ENCODE data around the gene SIGLEC5.
A peak's percentile ranks its signal among the peaks of the same experiment; 100 is the strongest.

Gene SIGLEC5

DNA sequence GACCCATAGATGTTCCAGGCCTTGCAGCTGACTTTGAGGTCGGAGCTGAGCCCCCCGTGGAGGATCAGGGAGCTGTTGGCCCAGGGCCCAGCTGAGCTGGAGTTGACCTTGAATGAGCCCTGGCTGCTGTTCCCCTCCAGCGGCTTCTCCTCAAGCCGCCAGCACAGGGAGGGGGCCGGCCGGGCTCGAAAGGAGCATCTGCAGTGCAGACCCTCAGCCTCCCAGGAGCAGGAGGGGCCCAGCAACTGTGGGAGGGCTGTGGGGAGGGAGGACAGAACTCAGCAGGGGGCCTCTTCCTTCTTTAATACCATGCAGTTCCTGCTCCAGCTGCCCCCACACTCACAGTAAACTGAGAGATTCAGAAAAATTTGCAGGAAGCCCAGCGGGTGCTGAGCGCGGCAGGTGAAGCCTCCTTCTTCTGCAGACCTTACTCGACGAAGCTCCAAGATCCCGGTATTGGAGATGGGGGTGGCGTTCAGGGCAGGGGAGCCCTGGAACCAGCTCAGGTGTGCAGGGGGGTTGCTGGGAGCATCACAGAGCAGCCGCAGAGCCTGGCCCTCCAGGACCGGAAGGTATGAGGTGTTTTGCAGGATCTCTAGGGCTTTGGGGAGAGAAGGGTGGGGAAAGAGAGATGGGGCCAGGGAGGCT lies 2.6 kb downstream of the SIGLEC5 start:
- DNase-seq, result no peak

DNA sequence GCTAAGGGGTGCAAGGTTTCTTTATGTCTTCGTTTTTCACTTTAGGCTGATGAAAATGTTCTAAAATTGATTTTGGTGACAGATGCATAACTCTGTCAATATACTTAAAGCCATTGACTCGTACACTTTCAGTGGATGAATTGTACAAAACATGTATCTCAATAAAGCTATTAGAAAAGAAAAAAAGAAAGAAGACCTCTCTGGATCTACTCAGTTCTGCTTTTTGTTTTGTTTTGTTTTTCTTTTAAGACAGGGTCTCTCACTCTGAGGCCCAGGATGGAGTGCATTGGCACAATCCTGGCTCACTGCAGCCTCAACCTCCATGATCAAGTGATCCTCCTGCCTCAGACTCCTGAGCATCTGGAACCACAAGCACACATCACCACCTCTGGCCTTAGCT lies 3.5 kb downstream of the SIGLEC5 start:
- no peak for DNase-seq

DNA sequence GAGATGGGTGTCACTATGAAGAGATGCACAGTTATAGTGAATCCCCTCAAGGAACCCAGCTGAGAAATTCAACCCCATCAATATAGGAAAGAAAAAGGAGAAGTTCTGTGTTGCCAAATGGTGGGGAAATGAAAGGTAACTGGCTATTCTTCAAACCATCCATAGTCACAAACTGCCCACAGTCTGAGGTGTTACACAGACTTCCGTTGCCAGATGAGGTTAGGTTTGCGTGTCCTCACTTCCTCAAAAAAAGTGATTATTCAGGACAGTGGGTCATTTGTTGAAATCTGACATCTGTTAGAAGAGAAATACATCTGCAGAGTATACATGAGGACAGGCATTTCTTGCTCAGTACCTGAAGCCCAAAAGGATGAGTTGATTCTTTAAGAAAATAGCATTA lies 9.0 kb downstream of the SIGLEC5 start:
- no peak for DNase-seq

DNA sequence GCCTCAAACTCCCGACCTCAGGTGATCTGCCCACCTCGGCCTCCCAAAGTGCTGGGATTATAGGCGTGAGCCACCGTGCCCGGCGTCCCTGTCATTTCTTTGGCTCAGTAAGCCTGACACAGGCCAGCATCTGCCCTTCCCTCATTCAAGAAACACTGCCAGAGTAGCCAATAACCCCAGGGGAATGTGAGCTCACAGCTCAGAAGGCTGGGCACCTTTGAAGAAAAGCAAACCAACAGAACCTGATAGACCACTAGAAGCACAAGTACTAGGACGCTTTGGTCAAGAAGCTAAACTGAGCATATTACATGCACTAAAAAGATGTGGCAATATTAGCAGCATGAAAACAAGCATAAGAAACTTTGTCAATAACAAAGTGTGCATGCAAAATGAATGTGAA lies 14.2 kb downstream of the SIGLEC5 start:
- no peak for DNase-seq

DNA sequence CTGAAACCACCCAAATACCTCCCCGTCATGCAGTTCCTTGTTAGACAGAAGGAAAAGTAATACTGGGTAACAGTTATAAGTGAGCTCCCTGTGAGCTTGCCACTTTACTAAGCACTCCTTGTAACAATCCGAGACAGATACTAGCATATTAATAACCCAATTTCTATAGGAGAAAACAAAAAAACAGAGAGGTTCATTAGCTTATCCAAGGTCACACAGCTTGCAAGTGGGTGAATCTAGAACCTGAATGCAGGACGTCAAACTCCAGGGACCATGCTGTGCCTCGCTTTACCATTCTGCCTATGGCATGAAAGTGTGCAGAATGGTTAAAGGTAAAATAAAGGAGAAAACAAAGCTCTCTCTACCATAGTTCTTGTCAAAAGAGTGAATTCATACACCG lies 15.4 kb downstream of the SIGLEC5 start:
- DNase-seq, result no peak

DNA sequence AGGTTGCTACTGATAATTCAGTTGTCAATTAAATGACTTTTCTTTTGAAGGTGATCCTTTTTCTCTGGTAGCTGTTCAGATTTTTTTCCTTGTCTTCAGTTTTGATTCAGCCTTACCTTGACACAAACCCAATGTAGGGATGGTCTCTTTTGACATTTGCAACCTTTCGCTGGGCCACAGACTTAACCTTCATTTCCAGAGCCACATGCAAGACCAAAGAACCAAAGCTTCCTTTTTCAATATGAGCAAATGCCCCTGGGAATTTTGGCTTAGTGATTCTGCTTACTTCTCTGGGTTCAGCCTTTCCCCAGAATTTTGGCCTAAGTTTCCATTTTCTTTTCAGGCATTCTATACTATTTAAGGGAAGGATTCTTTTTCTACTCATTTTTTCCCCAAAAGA lies 19.6 kb downstream of the SIGLEC5 start:
- no peak for DNase-seq

DNA sequence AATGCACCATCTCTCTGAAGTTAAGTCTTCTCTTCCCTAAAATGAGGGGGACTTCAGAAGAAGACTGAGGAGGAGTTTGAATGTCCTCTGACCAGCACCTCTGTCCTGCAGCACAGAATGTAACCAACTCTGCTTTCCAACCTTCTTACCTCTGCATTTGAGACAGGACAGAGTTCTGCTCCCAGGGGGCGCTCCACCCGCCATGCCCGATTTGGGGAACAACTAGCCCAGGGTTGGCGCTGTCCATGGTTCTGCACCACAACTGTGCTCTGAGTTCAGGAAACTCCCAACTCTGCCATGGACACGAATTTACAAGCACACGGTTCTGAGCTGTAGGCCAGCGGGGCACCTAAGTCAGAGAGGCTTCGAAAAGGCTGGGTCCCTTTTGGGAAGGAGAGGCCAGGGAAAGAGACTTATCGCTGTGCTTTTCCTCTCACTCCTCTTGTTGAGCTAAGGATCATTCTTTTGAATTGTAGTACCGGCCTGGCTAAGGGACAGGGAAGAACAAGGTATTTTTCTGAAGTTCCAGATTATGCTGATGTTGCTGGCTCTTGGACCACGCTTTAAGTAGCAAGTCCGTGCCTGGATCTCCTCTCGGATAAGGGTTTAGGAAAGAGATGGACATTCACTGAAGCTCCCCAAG lies 22.2 kb downstream of the SIGLEC5 start:
- DNase-seq, result peak; percentile 67

DNA sequence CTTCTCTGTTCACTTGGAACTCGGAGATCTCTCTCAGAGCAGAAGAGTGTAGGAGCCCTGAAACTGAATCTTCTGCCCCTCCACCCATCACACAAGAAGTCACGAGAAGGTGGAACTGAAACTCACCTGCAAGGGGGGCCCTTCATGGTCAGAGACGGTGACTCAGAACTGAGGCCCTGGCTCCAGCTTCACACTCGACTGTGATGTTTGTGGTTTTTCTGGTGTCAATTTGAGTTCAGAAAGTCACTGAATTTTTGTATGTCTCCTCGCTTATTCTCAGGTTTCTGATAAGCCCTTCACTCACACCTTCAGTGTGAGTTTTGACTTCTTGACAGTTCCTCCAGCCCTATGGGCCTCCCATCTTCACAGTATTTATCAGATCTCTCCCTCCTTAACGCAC lies 23.1 kb downstream of the SIGLEC5 start:
- no peak for DNase-seq

DNA sequence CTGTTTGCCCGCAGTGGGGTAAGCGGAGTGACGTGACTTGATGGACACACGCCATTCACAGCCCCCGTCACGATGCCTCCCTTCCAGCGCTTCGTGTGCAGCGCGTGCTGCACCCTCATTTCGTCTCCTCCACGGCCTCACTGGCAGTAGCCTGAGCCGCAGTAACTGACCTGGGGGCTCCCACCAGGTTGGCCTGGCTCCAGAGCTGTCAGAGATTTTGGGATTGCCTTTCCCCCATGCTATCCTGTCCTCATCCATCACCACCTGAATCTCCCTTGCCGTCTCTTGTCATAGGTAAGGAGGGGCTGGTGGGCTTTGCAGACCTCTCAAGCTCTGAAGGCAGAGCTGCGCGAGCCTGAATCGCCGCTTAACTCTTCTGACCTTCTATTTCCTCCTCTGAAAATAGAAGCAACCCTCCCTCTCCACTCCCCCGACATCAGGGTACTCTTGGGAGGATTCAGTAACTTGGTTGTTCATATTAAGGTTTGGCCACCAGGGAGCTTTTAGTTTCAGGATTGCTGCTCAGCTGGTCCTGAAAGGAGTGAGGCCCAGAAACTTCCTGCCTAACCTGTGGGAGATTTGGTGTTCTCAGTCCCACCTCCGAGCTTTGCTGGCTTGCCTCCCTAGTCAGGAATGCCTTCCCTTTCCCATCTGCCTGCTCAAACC lies 27.9 kb downstream of the SIGLEC5 start:
- no peak for DNase-seq

DNA sequence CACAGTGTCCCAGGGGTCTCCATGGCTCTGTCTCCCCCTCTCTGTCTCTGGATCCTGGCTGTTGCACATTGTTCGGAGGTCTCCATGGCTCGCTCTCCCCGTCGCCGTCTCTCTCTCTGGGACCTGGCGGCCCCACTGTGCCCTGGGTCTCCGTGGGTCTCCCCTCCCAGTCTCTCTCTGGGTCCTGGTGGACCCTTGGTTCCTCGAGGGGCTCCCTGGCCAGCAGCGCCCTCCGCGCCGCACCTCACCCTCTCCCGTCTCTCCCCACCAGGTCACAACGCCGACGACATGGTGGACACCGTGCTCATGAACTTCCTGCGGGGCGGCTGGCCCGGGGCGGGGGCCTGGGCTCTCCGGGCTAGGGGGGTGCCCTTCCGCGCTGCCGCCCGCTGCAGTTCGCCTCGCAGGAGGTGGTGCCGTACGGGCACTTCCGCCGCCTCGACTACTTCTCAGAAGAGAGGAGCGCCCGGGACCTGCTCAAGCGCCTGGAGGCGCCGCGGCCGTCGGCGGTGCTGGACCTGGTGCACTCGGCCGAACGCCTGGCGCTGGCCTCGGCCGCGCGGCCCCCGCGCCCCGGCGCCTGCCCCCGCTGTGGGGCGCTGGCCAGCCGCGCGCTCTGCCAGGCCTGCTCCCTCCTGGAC lies 29.1 kb downstream of the SIGLEC5 start:
- no peak for DNase-seq

DNA sequence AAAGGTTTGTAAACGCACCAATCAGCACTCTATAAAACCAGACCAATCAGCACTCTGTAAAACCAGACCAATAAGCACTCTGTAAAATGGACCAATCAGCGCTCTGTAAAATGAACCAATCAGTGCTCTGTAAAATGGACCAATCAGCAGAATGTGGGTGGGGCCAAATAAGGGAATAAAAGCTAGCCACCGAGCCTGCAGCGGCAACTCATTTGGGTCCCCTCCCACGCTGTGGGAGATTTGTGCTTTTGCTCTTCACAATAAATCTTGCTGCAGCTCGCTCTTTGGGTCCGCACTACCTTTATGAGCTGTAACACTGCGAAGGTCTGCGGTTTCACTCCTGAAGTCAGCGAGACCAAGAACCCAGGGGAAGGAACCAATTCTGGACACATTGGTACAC lies 31.1 kb downstream of the SIGLEC5 start:
- DNase-seq, result no peak

DNA sequence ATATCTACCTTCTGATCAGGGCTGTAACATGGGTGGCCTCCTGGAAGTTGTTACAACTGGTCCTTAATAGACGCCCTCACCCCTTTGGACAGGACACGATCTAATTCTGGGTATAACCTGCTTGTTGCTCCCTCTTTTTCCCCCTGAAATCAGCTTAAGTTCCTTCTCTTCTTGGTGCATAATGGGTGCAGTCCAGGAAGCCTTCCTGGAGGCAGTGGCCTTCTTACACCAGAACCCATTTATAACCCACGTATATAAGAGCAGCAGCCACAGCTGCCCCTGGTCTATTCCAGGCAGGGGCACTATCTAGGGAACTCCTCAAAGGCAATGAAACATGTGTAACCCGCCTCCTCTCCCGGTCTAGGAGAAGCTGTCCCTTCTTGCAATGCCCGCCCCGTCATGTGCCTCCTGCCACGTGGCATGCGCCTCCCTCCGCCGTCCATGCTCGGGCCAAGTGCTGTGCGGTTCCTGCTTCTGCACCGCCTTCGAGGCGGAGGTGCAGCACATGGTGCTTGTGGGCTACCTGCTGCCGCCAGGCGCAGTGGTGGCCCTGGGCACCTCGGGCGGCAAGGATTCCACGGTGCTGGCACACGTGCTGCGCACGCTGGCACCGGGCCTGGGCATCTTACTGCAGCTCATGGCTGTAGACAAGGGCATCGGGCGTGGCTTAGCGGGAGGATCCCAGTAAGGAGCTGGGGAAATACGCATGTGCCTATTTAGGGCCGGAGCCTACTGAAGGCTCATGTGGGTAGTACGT lies 31.9 kb downstream of the SIGLEC5 start:
- no peak for DNase-seq

DNA sequence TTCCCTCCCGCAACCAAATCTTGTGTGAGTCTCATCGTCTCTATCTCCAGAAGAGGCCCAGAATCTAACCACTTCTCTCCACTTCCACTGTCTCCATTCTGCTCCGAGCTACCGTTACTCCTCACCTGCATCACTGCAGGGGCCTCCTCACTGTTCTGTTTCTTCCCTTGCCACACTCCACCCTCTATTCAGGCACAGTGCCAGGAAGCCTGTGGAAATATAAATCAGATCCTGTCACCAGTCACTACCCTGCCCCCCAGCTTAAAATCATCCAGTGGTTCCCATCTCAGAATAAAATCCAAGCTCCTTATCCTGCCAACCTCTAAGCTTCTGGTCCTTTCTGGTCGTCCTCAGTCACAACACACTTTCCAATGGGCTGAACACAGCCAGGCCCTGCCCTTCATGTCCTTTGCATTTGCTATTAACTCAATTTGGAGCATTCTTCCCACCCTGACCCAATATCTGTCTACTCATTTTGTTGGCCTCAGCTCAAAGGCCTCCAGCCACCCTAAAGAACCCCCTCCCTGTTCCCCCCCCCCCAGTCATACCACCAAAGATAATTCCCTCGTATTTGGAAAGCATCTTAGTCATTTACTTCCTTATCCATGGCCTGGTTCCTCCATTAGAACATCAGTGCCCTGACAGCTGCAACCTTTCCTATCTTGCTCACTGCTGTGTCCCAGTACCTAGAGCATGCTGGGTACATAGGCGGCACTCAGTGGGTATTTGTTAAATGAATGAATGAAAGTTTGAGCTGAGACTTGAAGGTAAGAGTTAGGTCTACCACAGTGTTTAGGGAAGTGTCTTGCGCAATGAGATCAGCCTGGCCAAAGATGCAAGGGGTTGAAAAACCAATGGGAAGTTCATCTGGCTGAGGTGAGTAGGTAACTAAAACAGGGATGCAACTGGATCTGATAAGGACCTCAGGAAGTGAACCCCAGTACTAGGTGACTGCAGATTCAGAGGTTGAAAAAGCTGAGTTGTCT lies 34.7 kb downstream of the SIGLEC5 start:
- DNase-seq, result no peak

DNA sequence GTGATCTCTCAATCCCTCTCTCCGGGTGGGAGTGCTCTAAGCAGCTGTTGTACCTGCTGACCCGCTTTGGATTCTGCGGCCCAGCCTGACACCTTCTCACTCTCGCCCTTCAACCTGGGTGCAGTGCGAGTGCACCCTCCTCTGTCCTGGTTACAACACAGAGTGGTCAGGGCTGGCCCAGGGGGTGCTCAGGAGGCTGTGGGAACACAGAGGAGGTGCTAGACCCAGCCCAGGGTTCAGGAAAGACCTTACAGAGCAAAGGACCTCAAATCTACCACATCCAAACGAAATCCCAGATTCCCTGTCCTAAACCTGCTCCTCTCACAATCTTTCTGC lies 35.5 kb downstream of the SIGLEC5 start:
- DNase-seq, result no peak

DNA sequence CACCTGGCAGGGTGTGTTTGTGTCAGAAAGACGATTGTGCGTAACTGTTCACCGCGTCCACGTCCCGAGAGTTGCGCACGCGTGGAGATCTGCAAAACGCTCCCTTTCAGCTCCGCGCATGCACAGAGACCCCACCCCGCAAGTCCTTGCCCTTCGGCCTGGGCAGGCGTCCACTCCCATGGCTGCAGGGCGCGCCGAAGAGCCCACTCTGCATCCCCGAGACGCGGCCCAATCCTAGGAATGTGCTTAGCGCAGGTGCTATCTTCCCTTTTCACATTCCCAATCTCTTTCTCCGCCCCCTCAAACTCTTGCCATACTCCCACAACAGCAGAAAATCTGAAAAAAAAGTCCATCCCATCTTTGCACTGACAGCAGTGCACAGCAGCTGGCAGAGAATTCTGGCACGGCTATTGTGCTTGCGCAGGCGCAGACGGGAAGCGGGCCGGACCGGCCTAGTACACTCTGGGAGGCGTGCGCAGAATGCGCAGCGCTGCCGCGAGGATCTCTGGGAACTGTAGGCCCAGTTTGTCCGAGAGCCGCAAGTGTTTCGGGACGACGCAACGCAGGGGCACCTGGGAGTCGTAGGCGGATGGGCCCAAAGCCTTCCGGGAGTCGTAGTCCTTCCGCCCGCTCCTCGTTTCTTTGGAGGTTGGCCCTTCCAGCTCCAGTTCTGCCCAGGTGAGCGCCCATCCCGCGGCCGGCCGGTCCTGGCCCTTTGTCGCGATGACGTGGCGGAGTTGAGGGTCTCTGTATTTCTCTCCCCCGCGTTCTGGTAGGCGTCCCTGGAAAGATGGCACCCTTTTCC lies 36.0 kb downstream of the SIGLEC5 start:
- DNase-seq, result peak; percentile 97

DNA sequence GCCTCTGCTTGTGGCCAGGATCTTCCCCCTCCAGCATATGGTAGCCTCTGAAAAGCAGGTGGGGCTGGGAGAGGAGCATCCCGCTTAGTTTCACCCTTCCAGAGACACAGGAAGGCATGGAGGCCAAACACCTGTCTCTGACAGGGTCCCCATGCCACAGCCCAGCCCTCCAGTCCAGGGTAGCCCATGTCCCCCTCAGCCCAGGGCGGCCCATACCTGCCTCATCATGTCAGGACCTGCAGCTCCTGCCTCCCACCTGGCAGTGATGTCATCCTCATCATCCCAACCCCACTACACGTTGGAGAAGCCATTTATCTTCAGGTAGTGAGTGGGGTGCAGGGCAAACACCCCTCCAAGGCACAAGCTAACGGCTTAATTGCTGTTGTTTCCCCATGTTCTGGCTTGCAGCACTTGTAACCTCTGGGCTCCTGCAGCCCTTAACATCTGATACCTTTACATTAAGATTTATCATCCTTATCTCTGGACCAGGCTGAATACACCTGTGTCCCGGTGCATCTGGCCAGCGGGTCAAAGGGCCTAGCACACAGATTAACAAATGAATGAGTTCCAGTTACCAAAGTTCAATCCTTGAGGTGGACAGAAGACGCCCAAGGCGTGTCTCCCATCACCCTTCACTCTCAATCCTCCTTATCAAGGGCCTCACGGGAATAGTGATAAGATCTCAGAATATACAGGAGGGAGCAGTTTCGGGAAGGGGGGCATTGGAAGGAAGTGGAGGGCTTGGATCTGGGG lies 36.9 kb downstream of the SIGLEC5 start:
- DNase-seq, result no peak

DNA sequence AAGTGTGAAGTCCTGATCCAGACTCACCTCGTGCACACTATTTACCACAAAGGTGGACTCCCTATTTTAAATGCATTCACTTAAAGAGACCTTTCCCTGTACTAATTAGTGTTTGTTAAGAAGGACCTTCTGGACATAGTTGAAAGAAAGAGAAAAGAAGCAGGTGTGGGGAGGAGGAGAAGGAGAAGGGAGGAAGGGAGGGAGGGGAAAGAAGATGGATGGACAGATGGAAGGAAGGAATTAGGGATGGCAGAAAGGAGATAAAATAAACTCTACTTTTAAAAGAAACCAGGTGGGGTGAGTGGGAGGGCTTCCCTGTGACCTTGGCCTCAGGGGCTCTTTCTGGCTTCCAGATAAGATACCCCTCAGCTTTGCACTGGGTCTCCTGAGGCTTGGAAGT lies 37.7 kb downstream of the SIGLEC5 start:
- DNase-seq, result no peak

DNA sequence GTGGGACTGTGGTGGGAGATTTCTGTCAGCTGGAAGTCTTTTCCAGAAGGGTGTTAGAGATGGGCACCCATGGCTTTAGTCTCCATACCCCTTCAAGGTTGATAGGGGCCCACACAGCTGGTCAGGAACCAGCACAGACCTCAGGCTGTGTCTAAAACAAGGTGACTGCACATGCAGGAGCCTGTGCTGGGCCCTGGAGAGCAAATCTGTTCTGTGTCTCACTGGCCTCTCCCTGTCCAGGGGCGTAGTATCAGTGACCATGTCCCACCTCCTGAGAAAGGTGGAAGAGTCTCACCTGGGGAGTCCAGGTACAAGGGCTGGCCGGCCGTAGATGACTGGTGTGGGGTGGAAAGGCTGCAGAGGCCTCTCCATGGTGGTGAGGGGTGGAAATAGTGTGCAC lies 39.8 kb downstream of the SIGLEC5 start:
- DNase-seq, result no peak

DNA sequence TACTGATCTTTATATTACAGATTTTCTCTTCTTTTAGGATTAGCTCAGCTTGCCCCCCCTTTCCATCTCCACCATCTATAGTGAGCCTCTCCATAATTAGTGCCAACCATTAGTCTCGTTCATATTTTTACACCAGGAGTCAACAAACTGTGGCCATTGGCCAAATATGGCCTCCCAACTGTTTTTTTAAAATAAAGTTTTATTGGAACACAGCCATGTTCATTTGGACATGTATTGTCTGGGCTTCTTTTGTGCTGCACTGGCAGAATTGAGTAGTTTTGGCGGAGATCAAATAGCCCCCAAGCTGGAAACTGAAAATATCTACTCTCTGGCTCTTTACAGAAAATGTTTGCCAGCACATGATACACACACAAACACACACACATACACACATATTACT lies 40.7 kb downstream of the SIGLEC5 start:
- DNase-seq, result no peak

Measured in stimulated activated CD4-positive, alpha-beta T cell treated with anti-CD3 and anti-CD28 coated beads, Interleukin-4, amount 100 ng/mL, for 1 hour (primary cell).